SH-SY5Y (cell line): ENCODE data around the gene OAF.

Source experiments
- GATA2 ChIP-seq: IDR thresholded peaks from 2 replicates; pipeline ENCODE4 v1.6.1; 2011; ENCODE audit warnings: mild to moderate bottlenecking, low read depth, low read length
- GATA3 ChIP-seq: IDR thresholded peaks from 2 replicates; pipeline ENCODE4 v1.6.1; 2011; ENCODE audit warnings: low read depth, mild to moderate bottlenecking, low read length, moderate library complexity

GRCh38 chr11:120179057-120179672, 31.7 kb upstream of the OAF start:
- TF ChIP-seq GATA2, result no peak
- no peak for TF ChIP-seq GATA3
